Measurements from ENCODE around the gene BICD1.
A peak's percentile ranks its signal among the peaks of the same experiment; 100 is the strongest.

BICD1 gene

DNA sequence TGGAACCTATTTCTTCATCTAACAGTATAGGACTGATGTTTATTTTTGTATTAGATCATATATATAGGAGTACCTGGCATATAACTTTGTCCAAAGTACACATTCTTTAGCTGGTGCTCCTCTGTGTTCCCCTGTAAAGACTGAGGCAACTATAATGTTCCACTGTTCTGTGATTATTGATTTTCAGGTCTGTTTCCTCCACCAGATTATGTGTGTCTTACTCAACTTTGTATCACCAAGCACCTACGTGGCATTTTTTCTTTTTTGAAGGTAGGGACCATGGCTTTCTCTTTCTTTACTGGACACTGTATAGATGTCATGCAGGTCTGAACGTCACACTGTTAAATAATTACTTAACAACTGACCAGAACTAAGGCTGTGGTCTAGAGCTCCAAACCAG lies 29.3 kb downstream of the BICD1 start:
- no peak overlapping the region for H3K4me3 ChIP-seq (ENCODE audit: insufficient read depth, low read depth, low read length, poor library complexity, severe bottlenecking)
- no peaks in the 10 kb centered on the region for H3K9me3 ChIP-seq (ENCODE audit: control insufficient read depth, low read length)
- H3K36me3 ChIP-seq (ENCODE audit: control insufficient read depth, insufficient read depth, low read length): no peaks in the 10 kb centered on the region
- no peaks in the 10 kb centered on the region for H3K27me3 ChIP-seq (replicated peaks; ENCODE audit: control insufficient read depth, insufficient read depth, low read length, poor library complexity, severe bottlenecking)
- no peaks in the 10 kb centered on the region for H3K4me1 ChIP-seq (ENCODE audit: control insufficient read depth, insufficient read depth, low read length, poor library complexity, severe bottlenecking)
- no peak overlapping the region for H3K27ac ChIP-seq (ENCODE audit: insufficient read depth, low read length, poor library complexity, severe bottlenecking)
- no peak for DNase-seq

- no peaks in the 10 kb centered on the region for H3K27me3 ChIP-seq (replicated peaks; ENCODE audit: control insufficient read depth, insufficient read depth, low read length, poor library complexity, severe bottlenecking)
- H3K27ac ChIP-seq (ENCODE audit: insufficient read depth, low read length, poor library complexity, severe bottlenecking): no peak overlapping the region
- H3K4me1 ChIP-seq (ENCODE audit: control insufficient read depth, insufficient read depth, low read length, poor library complexity, severe bottlenecking): no peaks in the 10 kb centered on the region
- no peak overlapping the region for H3K4me3 ChIP-seq (ENCODE audit: insufficient read depth, low read depth, low read length, poor library complexity, severe bottlenecking)
- no peak for DNase-seq
- H3K9me3 ChIP-seq (ENCODE audit: control insufficient read depth, low read length): no peaks in the 10 kb centered on the region
- H3K36me3 ChIP-seq (ENCODE audit: control insufficient read depth, insufficient read depth, low read length): no peaks in the 10 kb centered on the region
Measured at GRCh38 chr12:32136404-32136803, 29.8 kb downstream of the BICD1 start.

GRCh38 chr12:32139064-32139421 lies 32.4 kb downstream of the BICD1 start:
- Histone ChIP-seq H3K4me1 (ENCODE audit: control insufficient read depth, insufficient read depth, low read length, poor library complexity, severe bottlenecking) (no peaks in the 10 kb centered on the region), H3K9me3 (ENCODE audit: control insufficient read depth, low read length) (no peaks in the 10 kb centered on the region)
- no peak for DNase-seq

DNA sequence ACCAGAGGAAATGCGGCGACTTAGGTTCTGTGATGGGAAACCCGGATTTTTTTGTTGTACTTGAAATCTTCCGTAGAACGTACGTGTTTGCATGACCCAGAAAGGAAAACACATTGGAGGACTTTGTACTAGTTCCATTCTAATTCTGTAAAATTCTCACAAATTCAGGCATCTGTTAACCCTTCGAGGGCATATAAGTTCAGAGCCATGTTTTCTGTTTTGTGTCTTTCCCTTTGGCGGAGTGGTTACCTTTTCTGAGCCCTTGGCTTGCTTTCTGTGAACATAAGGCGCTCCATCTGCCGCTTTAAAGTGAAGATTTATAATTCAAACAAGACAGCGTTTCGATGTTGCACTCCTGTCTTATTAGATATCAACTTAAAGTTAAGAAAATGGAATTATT lies 34.2 kb downstream of the BICD1 start:
- DNase-seq: no peak
- Histone ChIP-seq H3K4me3 (ENCODE audit: insufficient read depth, low read depth, low read length, poor library complexity, severe bottlenecking) (no peak overlapping the region), H3K9me3 (ENCODE audit: control insufficient read depth, low read length) (no peaks in the 10 kb centered on the region), H3K36me3 (ENCODE audit: control insufficient read depth, insufficient read depth, low read length) (no peaks in the 10 kb centered on the region), H3K27ac (ENCODE audit: insufficient read depth, low read length, poor library complexity, severe bottlenecking) (no peak overlapping the region), H3K27me3 (replicated peaks; ENCODE audit: control insufficient read depth, insufficient read depth, low read length, poor library complexity, severe bottlenecking) (no peaks in the 10 kb centered on the region), H3K4me1 (ENCODE audit: control insufficient read depth, insufficient read depth, low read length, poor library complexity, severe bottlenecking) (no peaks in the 10 kb centered on the region)

More at GRCh38 chr12:32139064-32139421, 32.4 kb downstream of the BICD1 start:
- H3K36me3 ChIP-seq (ENCODE audit: control insufficient read depth, insufficient read depth, low read length): no peaks in the 10 kb centered on the region
- H3K27ac ChIP-seq (ENCODE audit: insufficient read depth, low read length, poor library complexity, severe bottlenecking): no peak overlapping the region
- peak overlapping the region; percentile 28 for H3K4me3 ChIP-seq (ENCODE audit: insufficient read depth, low read depth, low read length, poor library complexity, severe bottlenecking)
- no peaks in the 10 kb centered on the region for H3K27me3 ChIP-seq (replicated peaks; ENCODE audit: control insufficient read depth, insufficient read depth, low read length, poor library complexity, severe bottlenecking)

- no peaks in the 10 kb centered on the region for H3K9me3 ChIP-seq (ENCODE audit: control insufficient read depth, low read length)
- H3K4me1 ChIP-seq (ENCODE audit: control insufficient read depth, insufficient read depth, low read length, poor library complexity, severe bottlenecking): no peaks in the 10 kb centered on the region
- H3K27ac ChIP-seq (ENCODE audit: insufficient read depth, low read length, poor library complexity, severe bottlenecking): no peak overlapping the region
- DNase-seq: no peak
- H3K4me3 ChIP-seq (ENCODE audit: insufficient read depth, low read depth, low read length, poor library complexity, severe bottlenecking): no peak overlapping the region
- no peaks in the 10 kb centered on the region for H3K27me3 ChIP-seq (replicated peaks; ENCODE audit: control insufficient read depth, insufficient read depth, low read length, poor library complexity, severe bottlenecking)
- H3K36me3 ChIP-seq (ENCODE audit: control insufficient read depth, insufficient read depth, low read length): no peaks in the 10 kb centered on the region
Measured at GRCh38 chr12:32145096-32145495, 38.4 kb downstream of the BICD1 start.

GRCh38 chr12:32146074-32146873 lies 39.6 kb downstream of the BICD1 start:
- Histone ChIP-seq H3K4me3 (ENCODE audit: insufficient read depth, low read depth, low read length, poor library complexity, severe bottlenecking) (no peak overlapping the region), H3K27me3 (replicated peaks; ENCODE audit: control insufficient read depth, insufficient read depth, low read length, poor library complexity, severe bottlenecking) (no peaks in the 10 kb centered on the region), H3K4me1 (ENCODE audit: control insufficient read depth, insufficient read depth, low read length, poor library complexity, severe bottlenecking) (no peaks in the 10 kb centered on the region), H3K9me3 (ENCODE audit: control insufficient read depth, low read length) (no peaks in the 10 kb centered on the region), H3K36me3 (ENCODE audit: control insufficient read depth, insufficient read depth, low read length) (no peaks in the 10 kb centered on the region), H3K27ac (ENCODE audit: insufficient read depth, low read length, poor library complexity, severe bottlenecking) (no peak overlapping the region)
- DNase-seq: no peak

DNA sequence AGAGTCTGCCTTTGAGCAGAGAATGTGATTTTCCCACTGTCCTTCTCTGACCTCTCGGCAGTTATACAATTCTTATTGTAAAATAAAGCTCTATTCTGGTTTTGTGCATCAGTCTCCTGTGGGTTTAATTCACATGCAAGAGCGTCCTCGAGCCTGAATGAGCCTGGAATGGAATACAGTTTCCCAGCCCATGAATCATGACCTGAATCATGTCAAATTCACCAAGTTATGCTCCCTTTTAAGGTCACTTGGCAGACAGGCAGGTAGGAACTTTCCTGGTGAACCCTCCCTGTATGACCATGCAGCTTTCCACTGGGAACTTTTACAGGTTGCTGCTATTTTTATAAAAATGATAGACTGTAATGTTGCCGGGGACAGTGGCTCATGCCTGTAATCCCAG lies 41.7 kb downstream of the BICD1 start:
- H3K36me3 ChIP-seq (ENCODE audit: control insufficient read depth, insufficient read depth, low read length): no peaks in the 10 kb centered on the region

DNA sequence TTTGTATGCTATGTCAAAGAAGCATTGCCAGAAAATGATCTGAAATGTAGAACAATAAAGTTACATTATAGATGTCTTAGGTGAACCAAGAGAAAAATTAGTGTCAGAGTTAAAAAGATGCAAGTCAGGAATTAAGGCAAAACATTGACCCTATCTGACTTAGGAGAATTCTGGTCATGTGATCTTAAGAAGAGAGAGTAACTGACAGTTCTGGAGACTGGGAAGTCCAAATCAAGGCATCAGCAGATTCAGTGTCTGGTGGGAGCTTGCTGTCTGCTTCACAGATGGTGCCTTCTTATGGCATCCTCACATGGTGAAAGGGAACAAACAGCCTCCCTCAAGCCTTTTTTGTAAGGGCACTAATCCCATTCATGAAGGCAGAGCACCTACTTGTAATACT lies 42.8 kb downstream of the BICD1 start:
- Histone ChIP-seq H3K27ac (ENCODE audit: insufficient read depth, low read length, poor library complexity, severe bottlenecking) (no peak overlapping the region), H3K36me3 (ENCODE audit: control insufficient read depth, insufficient read depth, low read length) (no peaks in the 10 kb centered on the region), H3K9me3 (ENCODE audit: control insufficient read depth, low read length) (no peaks in the 10 kb centered on the region), H3K4me3 (ENCODE audit: insufficient read depth, low read depth, low read length, poor library complexity, severe bottlenecking) (no peak overlapping the region), H3K4me1 (ENCODE audit: control insufficient read depth, insufficient read depth, low read length, poor library complexity, severe bottlenecking) (no peaks in the 10 kb centered on the region), H3K27me3 (replicated peaks; ENCODE audit: control insufficient read depth, insufficient read depth, low read length, poor library complexity, severe bottlenecking) (no peaks in the 10 kb centered on the region)
- DNase-seq: no peak

More for the DNA sequence above, 41.7 kb downstream of the BICD1 start:
- Histone ChIP-seq H3K9me3 (ENCODE audit: control insufficient read depth, low read length) (no peaks in the 10 kb centered on the region), H3K4me3 (ENCODE audit: insufficient read depth, low read depth, low read length, poor library complexity, severe bottlenecking) (no peak overlapping the region), H3K27ac (ENCODE audit: insufficient read depth, low read length, poor library complexity, severe bottlenecking) (no peak overlapping the region), H3K4me1 (ENCODE audit: control insufficient read depth, insufficient read depth, low read length, poor library complexity, severe bottlenecking) (no peaks in the 10 kb centered on the region), H3K27me3 (replicated peaks; ENCODE audit: control insufficient read depth, insufficient read depth, low read length, poor library complexity, severe bottlenecking) (no peaks in the 10 kb centered on the region)
- DNase-seq: no peak

DNA sequence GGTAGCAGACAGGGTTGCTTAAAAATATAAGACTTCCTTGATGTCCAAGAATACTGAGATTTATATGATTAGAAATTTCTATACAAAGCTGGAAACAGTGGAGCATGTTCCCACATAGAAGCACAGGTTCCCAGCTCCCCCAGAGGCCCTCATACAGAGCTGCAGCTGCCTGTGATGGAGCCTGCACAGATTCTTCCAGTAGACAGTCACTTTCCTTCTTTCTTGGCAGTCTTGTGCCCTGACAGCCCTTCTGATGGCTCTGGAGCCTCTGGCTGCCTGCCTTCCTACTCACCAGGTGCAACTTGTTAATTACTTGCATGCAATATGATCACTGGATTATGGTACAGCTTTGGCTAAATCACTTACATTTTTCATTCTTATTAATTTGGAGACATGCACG lies 44.4 kb downstream of the BICD1 start:
- no peak for DNase-seq
- Histone ChIP-seq H3K27me3 (replicated peaks; ENCODE audit: control insufficient read depth, insufficient read depth, low read length, poor library complexity, severe bottlenecking) (no peaks in the 10 kb centered on the region), H3K27ac (ENCODE audit: insufficient read depth, low read length, poor library complexity, severe bottlenecking) (no peak overlapping the region), H3K9me3 (ENCODE audit: control insufficient read depth, low read length) (no peaks in the 10 kb centered on the region), H3K4me1 (ENCODE audit: control insufficient read depth, insufficient read depth, low read length, poor library complexity, severe bottlenecking) (no peaks in the 10 kb centered on the region), H3K4me3 (ENCODE audit: insufficient read depth, low read depth, low read length, poor library complexity, severe bottlenecking) (no peak overlapping the region), H3K36me3 (ENCODE audit: control insufficient read depth, insufficient read depth, low read length) (no peaks in the 10 kb centered on the region)

DNA sequence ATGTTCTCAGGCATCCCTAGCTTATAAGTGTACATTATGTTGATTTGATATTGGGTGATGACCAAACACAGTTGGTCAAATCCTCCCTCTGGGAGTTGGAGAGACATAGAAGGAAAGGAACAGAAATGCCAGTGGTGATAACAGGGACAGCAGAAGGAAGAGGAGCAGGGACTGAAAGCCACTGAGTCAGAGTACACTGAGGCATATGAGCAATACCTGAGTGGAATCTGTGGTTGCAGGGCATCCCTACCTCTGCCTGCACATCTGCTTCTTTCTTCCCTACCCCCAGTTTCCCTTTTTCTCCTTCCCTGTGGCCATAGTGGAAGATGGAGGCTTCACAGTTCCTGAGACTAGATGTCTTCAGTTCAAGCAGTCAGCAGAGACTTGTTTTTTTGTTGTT lies 44.9 kb downstream of the BICD1 start:
- Histone ChIP-seq H3K36me3 (ENCODE audit: control insufficient read depth, insufficient read depth, low read length) (no peaks in the 10 kb centered on the region), H3K9me3 (ENCODE audit: control insufficient read depth, low read length) (no peaks in the 10 kb centered on the region), H3K4me1 (ENCODE audit: control insufficient read depth, insufficient read depth, low read length, poor library complexity, severe bottlenecking) (no peaks in the 10 kb centered on the region), H3K27me3 (replicated peaks; ENCODE audit: control insufficient read depth, insufficient read depth, low read length, poor library complexity, severe bottlenecking) (no peaks in the 10 kb centered on the region), H3K4me3 (ENCODE audit: insufficient read depth, low read depth, low read length, poor library complexity, severe bottlenecking) (no peak overlapping the region), H3K27ac (ENCODE audit: insufficient read depth, low read length, poor library complexity, severe bottlenecking) (no peak overlapping the region)
- DNase-seq: no peak

Data from effector memory CD4-positive, alpha-beta T cell (primary cell).